Skeletal muscle tissue (tissue), 5 donors: Measurements from ENCODE around the gene IDH3B. TPM values are rescaled to one million over a fixed set of nuclear protein-coding genes. Genes with fewer than 3 reads are reported as not detected.

ENCODE experiments used
- H3K27ac ChIP-seq: one replicate; pipeline ENCODE4 v1.7.0; 2013; ENCODE audit warnings: mild to moderate bottlenecking, low read depth, low read length, inconsistent platforms
- H3K27me3 ChIP-seq, 3 donors: one replicate each; pipeline ENCODE4 v1.7.0; 2013; ENCODE audit warnings: low read length in 3 of 3; ENCODE audit not compliant: control insufficient read depth in 3 of 3, insufficient read depth in 3 of 3
- H3K36me3 ChIP-seq, 3 donors: one replicate each; pipeline ENCODE4 v1.7.0; 2013; ENCODE audit warnings: low read length in 3 of 3; ENCODE audit not compliant: control insufficient read depth in 3 of 3, insufficient read depth in 3 of 3
- H3K4me1 ChIP-seq, 3 donors: one replicate each; pipeline ENCODE4 v1.7.0; 2013; ENCODE audit warnings: low read length in 3 of 3, mild to moderate bottlenecking in 3 of 3; ENCODE audit not compliant: control insufficient read depth in 3 of 3, insufficient read depth in 3 of 3
- H3K4me3 ChIP-seq, 3 donors: one replicate each; pipeline ENCODE4 v1.7.0; 2013; ENCODE audit warnings: low read length in 3 of 3
- H3K9ac ChIP-seq, 3 donors: one replicate each; pipeline ENCODE4 v1.7.0; 2013; ENCODE audit warnings: low read length in 3 of 3, mild to moderate bottlenecking in 3 of 3, moderate library complexity in 2 of 3, low read depth in 1 of 3
- H3K9me3 ChIP-seq, 3 donors: one replicate each; pipeline ENCODE4 v1.7.0; 2013; ENCODE audit warnings: low read length in 3 of 3; ENCODE audit not compliant: control insufficient read depth in 3 of 3
- small RNA-seq: library from RNA; depleted of rRNA; stranded (forward); fragments of <200 nt; gene quantifications from one replicate; pipeline ENCODE3, GENCODE V24; 2014
- total RNA-seq: library from RNA; depleted of rRNA; stranded (reverse); fragments of >200 nt; gene quantifications from one replicate; pipeline ENCODE4 v1.2.3, GENCODE V29; 2014
- donor health status: Osteomylitis.

Gene IDH3B
- total RNA-seq, 1 donor from 2014 or later = 156 TPM

DNA sequence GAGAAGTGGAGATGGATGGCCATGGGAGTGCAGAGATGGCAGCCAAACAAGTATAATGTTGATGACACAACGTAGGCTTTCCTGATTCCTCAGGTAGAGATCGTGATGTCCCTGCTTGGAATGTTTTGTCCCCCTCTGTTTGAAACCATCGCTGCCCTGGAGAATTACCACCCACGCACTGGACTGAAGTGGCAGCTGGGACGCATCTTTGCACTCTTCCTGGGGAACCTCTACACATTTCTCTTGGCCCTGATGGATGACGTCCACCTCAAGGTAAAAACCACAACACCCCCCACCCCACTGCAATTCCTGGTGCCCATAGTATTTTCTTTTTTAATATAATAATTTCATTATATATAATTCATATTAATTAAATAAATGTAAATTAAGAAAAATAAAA lies 53.7 kb downstream of the IDH3B start:
- Histone ChIP-seq H3K9me3 (peaks cover 2 to 11% (median 4%) of the 10 kb centered on the region in 3 donors), H3K4me3 (no peak overlapping the region), H3K9ac (no peak overlapping the region), H3K36me3 (no peaks in the 10 kb centered on the region), H3K27me3 (peaks cover 4 to 6% (median 5%) of the 10 kb centered on the region in 3 donors), H3K27ac (no peak overlapping the region), H3K4me1 (no peaks in the 10 kb centered on the region)

Small RNAs within 50 kb of the gene (small RNA-seq; reads per million reads assigned to genes)
- gene SNORA51 = not detected
- not detected for gene SNORD110
- not detected for gene SNORD56
- not detected for gene SNORD57
- not detected for gene SNORD86

Other genes starting within 250 kb of the IDH3B start
- 86.1 TPM for gene SNRPB, start 193.4 kb downstream of the IDH3B start, total RNA-seq
- 12.5 TPM for gene ZNF343, start 155.3 kb downstream of the IDH3B start, total RNA-seq
- not detected for gene TMC2, start 127.6 kb downstream of the IDH3B start, total RNA-seq
- gene NOP56, start 11.6 kb downstream of the IDH3B start, total RNA-seq = 103 TPM
- 2.6 TPM for gene EBF4, start 28.6 kb upstream of the IDH3B start, total RNA-seq
- gene CPXM1, start 136.4 kb upstream of the IDH3B start, total RNA-seq = 26.1 TPM
- not detected for gene C20orf141, start 150.8 kb upstream of the IDH3B start, total RNA-seq
- not detected for gene TMEM239, start 152.1 kb upstream of the IDH3B start, total RNA-seq
- gene PCED1A, start 176.4 kb upstream of the IDH3B start, total RNA-seq = 9.4 TPM
- 28.2 TPM for gene VPS16, start 176.5 kb upstream of the IDH3B start, total RNA-seq
- 93.4 TPM for gene PTPRA, start 209.3 kb upstream of the IDH3B start, total RNA-seq